OCI-LY3 (cell line): ENCODE measurements around the gene ERC1.

Source experiments
- EZH2phosphoT487 ChIP-seq: fragments of 200-600 bp; shearing (Covaris generic); IDR thresholded peaks from 2 replicates; pipeline ENCODE4 v1.6.1; 2018; ENCODE audit warnings: antibody characterized with exemption, mixed run types, low read depth
- TF ChIP-seq, protein P1 (sequence below): fragments of 200-600, 300-600 bp; sonication (generic); IDR thresholded peaks from 2 replicates; pipeline ENCODE4 v1.5.1; 2014; ENCODE audit warnings: antibody characterized with exemption, low read length, low read depth

DNA sequence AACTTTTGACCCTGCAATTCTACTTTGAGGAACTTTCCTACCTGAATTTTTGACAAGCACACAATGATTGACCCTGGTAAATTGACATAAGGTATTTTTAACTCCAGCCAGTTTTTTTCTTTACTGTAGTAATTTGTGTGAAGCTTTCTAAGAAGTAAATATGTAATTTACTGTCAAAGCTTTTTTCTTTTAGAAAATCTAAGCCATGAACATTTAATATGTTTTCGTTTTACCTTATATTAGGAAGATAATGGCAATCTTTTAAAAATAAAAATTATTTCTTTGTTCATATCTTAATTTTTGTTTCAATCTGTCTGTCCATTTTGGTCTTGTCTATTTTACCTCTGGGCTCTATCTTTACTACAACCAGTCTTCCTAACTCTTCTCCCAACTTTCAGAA lies 323.5 kb downstream of the ERC1 start:
- TF ChIP-seq, protein P1, sequence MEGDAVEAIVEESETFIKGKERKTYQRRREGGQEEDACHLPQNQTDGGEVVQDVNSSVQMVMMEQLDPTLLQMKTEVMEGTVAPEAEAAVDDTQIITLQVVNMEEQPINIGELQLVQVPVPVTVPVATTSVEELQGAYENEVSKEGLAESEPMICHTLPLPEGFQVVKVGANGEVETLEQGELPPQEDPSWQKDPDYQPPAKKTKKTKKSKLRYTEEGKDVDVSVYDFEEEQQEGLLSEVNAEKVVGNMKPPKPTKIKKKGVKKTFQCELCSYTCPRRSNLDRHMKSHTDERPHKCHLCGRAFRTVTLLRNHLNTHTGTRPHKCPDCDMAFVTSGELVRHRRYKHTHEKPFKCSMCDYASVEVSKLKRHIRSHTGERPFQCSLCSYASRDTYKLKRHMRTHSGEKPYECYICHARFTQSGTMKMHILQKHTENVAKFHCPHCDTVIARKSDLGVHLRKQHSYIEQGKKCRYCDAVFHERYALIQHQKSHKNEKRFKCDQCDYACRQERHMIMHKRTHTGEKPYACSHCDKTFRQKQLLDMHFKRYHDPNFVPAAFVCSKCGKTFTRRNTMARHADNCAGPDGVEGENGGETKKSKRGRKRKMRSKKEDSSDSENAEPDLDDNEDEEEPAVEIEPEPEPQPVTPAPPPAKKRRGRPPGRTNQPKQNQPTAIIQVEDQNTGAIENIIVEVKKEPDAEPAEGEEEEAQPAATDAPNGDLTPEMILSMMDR: no peak
- no peak for TF ChIP-seq EZH2phosphoT487
